Inflammatory macrophage treated with lipopolysaccharide for 1 hour (primary cell): ENCODE data around the gene BCL2L12.

Source experiments
- DNase-seq, 2 donors: peaks; one replicate each; pipeline ENCODE4 v3.0.0-alpha.2; 2020 to 2022

The BCL2L12 gene

DNA sequence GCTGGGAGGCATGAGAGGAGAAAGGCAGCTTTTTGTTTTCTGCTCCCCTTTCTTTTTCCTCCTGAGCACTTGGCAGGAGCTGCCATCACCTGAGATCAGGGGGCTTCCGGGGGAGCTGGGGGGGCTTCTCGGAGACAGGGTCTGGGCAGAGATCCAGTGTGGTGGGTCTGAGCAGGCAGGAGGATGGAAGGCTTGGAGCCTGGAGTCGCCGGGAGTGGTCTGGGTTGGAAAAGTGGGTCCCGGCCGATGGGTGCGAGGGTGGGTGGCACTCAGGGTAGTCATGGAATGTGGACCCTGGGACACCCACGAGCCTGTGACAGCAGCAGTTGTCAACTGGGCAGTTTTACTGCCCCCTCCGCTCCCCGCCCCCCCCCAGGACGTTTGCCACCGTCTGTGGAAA lies 21.4 kb downstream of the BCL2L12 start:
- no peak for DNase-seq

DNA sequence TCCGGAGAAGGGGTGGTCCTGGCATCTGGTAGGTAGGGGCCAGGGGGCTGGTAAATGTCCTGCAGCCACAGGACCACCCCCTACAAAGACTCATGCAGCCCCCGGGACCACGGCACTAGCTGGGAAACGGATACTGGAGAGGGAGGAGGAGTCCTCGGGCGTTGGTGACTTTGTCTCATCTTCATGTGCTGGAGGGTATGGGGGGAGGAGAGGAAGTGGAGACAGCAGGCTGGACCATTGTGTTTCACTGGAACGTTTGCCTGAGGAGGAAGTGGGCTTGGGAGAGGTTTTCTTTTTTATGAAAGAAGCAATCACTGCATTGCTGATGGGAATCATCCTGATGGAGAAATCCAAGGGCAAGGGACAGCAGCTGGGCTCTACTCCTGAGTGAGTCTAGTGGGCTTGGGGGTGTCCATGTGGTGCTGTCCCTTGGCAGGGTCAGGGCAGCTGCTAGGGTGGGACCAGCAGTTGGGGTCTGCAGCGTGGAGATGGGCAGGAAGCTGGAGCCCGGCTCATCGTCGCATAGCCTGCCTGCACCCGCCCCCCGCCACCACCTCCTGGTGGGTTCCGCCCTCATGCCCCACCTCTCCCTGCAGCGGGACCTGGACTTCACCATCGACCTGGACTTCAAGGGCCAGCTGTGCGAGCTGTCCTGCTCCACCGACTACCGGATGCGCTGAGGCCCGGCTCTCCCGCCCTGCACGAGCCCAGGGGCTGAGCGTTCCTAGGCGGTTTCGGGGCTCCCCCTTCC lies 22.0 kb downstream of the BCL2L12 start:
- DNase-seq: peak in 1 of 2 donors; percentile 35

DNA sequence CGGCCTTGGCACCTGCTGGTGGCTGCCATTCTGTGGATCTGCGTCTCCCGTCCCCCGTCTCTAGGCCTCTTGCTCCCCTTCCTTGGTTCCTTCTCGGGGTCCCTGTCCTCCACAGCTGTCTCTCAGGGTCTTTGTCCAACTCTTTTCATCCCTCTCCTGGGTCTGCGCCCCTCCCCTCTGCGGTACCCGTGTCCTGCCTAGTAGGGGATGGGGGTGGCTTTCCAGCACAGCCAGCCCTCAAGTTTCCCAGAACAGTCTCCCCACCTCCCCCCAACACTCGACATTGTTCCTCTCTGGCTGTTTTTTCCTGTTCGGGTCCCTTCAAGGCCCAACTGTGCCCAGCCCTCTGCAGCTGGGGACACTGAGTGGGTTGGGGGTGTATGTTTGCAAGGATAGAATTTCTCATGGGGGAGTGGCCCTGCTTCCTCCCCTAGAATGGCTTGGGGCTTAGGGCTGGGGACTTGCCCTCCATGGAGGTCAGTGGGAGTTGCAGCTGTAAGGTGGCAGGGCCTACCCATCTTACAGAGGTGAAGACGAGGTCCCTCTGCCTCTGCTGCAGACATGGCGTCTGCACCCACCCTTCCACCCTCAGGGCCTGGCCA lies 22.9 kb downstream of the BCL2L12 start:
- DNase-seq: no peak

DNA sequence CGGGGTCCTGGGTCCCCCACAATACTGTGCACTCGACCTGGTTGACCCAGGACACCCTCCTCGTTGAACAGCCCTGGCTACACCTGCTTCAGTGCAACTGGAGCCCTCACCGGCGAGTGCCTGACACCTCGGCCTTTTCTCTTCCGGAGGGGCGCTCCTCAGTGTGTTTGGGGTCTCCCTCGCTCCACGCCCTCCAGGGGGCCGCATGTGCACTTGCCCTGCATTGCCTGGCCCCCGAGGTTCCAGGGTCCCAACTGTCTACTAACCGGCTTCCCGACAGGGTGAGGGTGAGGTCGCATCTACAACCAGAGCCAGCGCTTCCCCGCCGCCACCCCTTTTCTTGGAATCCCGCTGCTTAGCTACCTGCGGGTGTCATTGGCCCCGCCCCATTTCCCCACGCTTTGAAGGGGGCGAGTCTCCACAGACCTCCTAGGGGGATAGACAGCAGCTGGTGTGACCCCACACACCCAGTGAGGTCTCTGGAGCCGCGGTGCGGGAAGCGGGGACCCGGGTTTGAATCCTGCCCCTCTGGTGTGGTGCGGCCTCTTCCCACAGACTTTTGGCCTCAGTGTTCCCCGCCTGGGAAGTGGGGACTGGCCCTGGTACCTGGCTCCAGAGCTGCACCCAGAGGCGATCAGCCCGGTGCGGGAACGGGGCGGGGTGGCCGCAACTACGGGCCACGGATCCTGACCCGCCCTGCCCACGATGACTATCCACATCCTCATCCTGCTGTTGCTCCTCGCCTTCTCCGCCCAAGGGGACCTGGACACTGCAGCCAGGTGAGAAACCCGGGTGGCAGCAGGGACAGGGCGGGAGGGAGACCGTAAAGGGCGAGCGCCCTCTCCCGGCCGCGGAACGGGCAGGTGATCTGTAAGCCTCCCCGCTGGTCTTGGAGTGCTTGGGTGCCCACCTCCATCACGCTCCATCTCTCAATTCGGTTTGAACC lies 23.7 kb downstream of the BCL2L12 start, which contains the start of gene ADM5:
ADM5 (plus strand) TSS at position 462 of the 946 bp plus-strand sequence; CDS start at position 706, 244 bp downstream.
- DNase-seq: no peak

DNA sequence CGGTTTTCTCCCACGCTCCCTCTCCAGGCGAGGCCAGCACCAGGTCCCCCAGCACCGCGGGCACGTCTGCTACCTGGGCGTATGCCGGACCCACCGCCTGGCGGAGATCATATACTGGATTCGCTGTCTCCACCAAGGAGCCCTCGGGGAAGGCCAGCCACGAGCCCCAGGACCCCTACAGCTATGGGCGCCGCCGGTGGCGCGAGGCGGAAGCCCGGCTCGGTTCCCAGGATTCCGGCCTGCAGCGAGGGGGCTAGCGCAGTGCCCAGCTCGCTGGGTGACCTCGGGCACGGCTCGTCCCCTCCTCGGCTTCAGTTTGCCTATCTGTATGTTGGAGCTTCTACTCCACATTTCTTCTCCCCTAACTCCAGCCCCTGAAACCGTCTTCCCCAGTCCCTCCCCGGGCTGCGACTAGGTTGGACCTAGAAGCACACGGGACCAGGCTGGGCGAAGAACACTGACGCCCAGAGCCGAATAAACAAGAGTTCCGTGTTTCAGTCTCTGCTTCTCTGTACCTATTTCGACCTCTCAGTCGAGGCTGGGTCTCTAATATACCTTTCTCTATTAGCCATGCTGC lies 24.4 kb downstream of the BCL2L12 start:
- DNase-seq: no peak

DNA sequence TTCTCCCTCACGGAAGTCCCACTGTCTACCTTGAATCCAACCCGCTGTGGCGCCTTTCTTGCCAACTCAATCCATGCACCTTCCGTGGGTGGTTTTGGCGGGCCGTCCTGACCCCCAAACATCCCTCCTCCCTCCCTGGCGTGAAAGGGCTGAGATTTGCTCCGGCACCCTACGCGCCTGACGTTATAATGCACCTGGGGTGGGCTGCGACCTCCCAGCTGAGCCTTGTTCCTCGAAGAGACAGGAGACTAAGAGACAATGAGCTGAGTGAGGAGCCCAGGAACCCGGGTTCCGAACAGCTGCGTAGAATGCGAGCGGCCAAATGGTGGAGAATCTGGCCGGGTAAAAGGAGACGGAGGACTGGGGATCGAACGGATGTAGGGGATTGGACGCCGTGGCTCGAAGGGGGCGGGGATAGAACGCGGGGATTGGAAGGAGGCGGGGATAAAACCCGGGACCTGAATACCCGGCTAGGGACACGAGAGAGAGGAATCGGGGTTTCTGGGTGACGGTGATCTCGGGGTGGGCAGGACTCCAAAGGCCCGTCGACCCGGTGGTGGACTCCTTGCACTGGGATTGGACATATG lies 25.0 kb downstream of the BCL2L12 start, which contains the start of gene CPT1C:
CPT1C (plus strand) TSS at position 461 of the 587 bp plus-strand sequence. CDS start 1,137 bp downstream, outside the sequence.
- DNase-seq: peak in 1 of 2 donors; percentile 16

DNA sequence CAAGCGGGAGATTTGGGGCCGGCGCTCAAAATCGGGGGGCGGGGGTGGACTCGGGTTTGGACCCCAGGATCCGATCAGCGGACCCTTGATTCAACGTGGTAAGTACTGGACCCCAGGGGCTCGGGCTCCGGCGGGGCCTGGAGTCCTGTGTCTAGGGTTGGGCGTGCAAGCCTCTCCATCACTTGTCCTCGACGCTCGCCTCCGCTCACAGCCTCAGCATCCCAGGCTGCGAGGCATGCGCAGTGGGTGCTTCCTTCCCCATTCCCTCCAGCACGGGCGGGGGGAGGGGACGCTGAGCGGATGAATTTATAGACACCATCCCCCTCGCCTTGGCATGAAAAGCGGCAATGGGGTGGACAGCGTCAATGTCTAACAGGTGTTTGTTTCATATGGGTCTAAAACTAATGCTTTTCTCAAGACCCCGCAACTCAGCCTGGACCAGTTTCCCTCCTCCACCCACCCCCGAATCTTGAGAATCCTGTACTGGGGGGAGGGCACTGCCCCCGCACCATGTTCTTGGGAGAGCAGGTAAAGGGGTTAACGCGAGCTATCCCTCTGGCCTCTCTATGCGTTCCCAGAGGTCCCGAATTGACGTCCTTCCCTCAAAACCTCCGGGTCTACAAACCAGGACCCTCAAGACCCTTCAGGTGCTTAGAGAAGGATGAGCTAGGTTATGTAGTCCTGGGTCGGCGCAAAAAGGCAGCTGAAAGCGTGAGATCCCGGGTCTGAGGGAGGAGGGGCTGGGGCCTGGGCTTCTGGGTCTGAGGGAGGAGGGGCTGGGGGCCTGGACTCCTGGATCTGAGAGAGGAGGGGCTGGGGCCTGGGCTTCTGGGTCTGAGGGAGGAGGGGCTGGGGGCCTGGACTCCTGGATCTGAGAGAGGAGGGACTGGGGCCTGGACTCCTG lies 25.8 kb downstream of the BCL2L12 start:
- DNase-seq: no peak

DNA sequence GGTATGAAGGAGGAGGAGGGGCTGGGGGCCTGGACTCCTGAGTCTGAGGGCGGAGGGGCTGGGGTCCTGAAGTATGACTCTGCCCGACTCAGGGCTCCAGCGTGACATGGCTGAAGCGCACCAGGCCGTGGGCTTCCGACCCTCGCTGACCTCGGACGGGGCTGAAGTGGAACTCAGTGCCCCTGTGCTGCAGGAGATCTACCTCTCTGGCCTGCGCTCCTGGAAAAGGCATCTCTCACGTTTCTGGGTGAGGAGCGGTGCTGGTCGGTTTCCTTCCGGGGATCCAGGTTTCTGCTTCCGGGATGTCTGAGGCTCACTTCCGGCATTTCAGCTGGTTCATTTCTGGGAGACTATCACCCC lies 26.4 kb downstream of the BCL2L12 start:
- DNase-seq: no peak

DNA sequence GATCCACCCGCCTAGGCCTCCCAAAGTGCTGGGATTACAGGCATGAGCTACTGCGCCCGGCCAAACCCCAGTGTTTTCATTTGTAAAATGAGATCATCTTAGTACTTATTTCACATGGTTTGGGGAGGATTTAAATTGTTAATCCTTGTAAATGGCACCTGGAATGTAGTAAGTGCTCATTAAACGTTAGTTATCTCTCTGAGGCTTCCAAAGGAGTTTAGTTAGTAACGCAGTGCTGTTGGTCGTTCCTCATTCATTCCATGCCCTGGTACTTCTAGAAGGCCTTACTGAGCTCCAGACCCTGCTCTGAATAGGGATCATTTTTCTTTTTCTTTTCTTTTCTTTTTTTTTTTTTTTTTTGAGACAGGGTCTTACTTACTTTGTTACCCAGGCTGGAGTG lies 30.4 kb downstream of the BCL2L12 start:
- DNase-seq: no peak

DNA sequence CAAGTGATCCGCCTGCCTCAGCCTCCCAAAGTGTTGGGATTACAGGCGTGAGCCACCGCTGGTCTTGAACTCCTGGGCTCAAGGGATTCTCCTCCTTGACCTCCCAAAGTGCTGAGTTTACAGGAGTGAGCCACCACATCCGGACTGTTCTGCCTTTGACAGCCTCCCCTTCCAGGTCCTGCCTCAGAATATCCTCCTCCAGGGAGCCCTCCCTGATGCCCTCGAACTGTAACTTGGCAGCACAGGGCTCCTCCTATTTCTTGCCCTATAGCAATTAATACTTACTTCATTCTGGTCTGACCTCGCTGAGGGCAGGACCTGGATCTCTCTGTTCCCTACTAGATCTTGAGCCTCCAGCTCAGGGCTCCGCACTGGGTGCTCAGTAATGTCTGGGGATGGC lies 31.1 kb downstream of the BCL2L12 start:
- no peak for DNase-seq

DNA sequence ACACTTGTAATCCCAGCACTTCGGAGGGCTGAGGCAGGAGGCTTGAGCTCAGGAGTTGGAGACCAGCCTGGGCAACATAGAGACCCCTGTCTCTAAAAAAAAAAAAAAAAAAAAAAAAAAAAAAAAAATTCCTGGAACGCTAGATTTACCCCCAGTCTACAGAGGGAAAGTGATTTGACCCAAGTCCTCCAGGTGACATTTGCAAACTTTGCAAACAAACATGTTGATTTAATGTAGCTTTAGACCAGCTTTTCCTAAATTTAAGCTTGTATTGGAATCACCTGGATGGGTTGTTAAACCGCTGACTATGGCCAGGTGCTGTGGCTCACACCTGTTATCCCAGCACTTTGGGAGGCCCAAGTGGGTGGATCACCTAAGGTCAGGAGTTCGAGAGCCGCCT lies 33.6 kb downstream of the BCL2L12 start:
- DNase-seq: no peak

DNA sequence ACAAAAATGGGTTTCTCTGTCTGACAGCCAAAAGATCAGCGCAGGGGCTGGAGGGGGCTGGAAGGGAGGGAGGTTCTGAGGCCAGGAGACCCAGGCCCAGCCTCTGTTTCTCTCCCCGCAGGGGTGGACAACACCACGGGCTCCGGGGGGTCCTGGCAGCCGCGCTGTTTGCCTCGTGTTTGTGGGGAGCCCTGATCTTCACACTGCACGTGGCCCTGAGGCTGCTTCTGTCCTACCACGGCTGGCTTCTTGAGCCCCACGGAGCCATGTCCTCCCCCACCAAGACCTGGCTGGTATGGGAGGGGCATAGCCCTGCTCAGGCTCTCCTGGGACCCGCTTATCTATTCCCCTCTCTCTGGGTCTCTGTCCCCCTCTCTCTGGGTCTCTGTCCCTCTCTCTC lies 34.8 kb downstream of the BCL2L12 start:
- no peak for DNase-seq

DNA sequence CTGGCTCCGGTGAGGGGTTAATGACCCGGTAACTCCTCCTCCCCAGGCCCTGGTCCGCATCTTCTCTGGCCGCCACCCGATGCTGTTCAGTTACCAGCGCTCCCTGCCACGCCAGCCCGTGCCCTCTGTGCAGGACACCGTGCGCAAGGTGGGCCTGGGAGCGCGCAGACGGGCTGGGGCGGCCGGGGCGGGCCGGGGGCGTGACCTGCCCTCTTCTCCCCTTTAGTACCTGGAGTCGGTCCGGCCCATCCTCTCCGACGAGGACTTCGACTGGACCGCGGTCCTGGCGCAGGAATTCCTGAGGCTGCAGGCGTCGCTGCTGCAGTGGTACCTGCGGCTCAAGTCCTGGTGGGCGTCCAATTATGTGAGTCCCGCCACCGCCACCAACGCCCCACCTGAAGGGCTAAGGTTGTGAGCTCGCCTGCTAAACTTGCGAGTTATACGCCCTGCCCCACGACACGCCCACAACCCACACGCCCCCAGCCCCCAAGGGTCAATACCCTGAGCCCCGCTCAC lies 35.6 kb downstream of the BCL2L12 start:
- DNase-seq: no peak

DNA sequence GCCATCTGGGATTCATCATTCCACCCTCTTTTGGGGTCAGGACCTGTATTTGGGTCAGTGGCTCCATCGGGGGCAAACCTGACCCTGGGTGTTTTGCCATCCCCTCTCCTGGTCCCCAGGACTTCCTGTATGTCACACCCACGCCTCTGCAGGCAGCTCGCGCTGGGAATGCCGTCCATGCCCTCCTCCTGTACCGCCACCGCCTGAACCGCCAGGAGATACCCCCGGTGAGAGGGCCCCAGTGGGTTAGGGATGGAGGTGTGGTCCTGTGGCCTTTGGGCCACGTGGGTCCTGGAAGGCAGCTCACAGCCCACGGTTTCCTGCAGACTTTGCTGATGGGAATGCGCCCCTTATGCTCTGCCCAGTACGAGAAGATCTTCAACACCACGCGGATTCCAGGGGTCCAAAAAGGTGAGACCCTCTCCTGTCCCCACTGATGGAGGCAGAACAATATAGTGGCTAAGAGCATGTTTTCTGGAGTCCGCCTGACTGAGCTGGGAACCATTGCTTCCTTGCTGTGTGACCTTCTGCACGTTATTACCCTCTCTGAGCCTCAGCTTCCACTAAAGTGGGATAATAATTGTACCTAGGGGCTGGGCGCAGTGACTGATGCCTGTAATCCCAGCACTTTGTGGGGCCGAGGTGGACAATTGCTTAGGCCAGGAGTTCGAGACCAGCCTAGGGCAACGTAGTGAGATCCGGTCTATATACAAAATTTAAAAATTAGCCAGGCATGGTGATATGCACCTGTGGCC lies 39.3 kb downstream of the BCL2L12 start:
- DNase-seq: no peak

DNA sequence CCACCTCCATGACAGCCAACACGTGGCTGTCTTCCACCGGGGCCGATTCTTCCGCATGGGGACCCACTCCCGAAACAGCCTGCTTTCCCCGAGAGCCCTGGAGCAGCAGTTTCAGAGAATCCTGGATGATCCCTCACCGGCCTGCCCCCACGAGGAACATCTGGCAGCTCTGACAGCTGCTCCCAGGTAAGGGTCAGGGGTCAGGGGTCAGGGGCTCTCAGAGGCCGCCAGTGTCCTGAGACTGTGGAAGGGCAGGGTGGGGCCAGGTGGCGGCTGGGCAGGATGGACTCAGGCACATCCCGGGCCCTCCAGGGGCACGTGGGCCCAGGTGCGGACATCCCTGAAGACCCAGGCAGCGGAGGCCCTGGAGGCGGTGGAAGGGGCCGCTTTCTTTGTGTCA lies 40.2 kb downstream of the BCL2L12 start:
- DNase-seq: no peak

DNA sequence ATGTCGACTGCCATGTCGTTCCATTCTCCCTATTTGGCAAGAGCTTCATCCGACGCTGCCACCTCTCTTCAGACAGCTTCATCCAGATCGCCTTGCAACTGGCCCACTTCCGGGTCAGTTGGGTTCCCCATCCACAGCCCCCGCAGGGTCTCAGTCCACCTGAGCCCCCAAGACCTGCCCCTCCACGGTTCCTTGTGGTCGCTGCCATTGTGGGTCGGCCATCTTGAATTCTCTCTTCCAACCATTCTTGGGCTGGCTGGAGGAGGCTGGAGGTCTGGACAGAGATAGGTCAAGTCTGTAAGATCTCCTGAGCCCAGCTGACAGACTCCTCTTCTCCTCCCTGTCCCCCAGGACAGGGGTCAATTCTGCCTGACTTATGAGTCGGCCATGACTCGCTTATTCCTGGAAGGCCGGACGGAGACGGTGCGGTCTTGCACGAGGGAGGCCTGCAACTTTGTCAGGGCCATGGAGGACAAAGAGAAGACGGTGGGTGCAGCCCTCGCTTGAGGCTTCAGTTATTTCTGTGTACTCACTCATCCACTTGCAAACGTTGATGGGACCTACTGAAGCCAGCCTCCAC lies 44.7 kb downstream of the BCL2L12 start:
- DNase-seq: no peak

DNA sequence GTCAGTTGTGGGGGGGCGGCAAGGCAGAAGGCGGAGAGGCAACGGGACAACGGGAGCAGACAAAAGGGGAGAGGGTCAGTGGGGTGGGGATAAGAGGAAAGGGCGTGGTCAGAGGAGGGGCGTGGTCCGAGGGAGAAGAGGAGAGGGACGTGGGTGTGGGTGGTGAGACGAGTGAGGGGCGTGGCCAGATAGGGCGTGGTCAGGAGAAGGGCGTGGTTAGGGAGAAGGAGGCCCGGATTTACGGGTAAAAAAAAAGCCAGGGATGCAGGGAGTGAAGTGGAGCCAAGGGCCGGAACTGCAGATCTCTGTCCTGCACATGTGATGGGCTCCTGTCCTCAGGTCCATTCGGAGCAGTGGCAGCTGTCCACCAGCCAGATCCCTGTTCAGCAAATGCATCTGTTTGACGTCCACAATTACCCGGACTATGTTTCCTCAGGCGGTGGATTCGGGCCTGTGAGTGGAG lies 46.7 kb downstream of the BCL2L12 start:
- peak; percentile 11 to 23 for DNase-seq

DNA sequence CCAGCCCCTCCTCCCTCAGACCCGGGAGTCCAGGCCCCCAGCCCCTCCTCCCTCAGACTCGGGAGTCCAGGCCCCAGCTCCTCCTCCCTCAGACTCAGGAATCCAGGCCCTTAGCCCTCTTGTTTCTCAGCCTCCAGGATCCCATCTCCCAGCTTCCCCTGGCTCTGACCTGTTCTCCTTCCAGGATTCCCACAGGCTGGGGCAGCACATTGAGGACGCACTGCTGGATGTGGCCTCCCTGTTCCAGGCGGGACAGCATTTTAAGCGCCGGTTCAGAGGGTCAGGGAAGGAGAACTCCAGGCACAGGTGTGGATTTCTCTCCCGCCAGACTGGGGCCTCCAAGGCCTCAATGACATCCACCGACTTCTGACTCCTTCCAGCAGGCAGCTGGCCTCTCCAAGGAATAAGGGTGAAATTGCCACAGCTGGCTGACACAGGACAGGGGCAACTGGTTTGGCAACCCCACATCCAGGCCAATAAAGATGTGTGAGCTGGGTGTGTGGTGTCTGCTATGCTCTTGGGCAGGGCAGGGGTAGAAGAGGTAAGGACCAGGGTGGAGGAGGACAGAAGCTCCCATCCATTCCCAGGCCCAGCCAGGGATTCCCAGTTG lies 47.6 kb downstream of the BCL2L12 start:
- DNase-seq: no peak

DNA sequence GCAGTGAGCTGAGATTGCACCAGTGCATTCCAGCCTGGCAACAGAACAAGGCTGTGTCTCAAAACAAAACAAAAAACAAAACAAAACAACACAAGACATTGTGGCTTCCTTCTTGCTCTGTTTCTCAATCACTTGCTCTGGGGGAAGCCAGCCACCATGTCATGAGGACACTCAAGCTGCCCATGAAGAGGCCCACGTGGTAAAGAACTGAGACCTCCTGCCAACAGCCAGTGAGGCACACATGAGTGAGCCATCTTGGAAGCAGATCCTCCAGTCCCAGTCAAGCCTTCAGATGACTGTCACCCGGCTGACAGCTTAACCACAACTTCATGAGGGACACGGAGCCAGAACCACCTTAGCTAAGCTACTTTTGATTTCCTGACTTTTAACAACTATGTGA lies 50.4 kb downstream of the BCL2L12 start:
- peak; percentile 16 to 57 for DNase-seq

DNA sequence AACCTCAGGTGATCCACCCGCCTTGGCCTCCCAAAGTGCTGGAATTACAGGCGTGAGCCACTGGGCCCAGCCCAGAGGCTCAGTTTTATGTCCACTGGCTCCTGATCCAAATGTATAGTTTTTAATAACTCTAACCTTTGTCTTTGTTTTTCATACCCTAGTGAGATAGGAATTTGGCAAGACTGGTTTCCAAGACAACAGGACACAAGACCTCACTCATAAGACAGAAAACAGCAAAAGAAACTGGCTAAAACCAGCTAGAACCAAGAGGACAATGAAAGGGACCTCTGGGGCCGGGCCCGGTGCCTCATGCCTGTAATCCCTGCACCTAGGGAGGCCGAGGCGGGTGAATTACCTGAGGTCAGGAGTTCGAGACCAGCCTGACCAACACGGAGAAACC lies 52.8 kb downstream of the BCL2L12 start:
- no peak for DNase-seq
